Measurements from ENCODE around the gene BAG2.

BAG2 gene

GRCh38 chr6:57224769-57225515, 52.8 kb downstream of the BAG2 start:
- no peak for DNase-seq

DNA sequence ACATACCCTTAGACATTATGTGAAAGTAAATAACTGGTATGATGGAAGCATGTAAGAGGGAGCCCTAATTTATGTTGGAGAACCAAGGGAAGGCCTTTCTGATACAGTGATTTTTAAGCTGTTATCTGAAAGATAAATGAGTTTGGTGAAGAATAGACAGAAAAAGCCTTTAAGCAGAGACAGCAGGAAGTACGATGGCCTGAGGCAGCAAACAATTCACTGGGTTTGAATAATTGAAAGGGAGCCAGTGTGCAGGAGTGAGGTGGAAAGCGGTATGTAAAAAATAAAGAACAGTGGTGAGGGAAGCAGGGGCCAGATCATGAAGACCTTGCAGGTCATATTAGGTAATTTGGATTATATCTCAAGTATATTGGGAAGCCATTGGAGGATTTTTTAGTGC, 54.1 kb downstream of the BAG2 start:
- no peak for DNase-seq
